Progenitor cell of endocrine pancreas (in vitro differentiated cells): ENCODE results near the gene KCNIP1. TPM values are rescaled to one million over a fixed set of nuclear protein-coding genes. Genes with fewer than 3 reads are reported as not detected.

ENCODE experiments used
- DNase-seq: peaks from one replicate; pipeline ENCODE4 v3.0.0; 2021; ENCODE audit warnings: low spot score; ENCODE audit not compliant: unreplicated experiment
- H3K27ac Mint-ChIP-seq: 2 replicates; pipeline ENCODE4 v1.8.0; 2021; ENCODE audit warnings: mild to moderate bottlenecking, moderate library complexity, mixed read lengths
- H3K27me3 Mint-ChIP-seq: 2 replicates; pipeline ENCODE4 v1.8.0; 2021; ENCODE audit warnings: mixed read lengths
- H3K36me3 Mint-ChIP-seq: 2 replicates; pipeline ENCODE4 v1.8.0; 2022; ENCODE audit warnings: mixed read lengths; ENCODE audit not compliant: insufficient read depth
- H3K4me1 Mint-ChIP-seq: 2 replicates; pipeline ENCODE4 v1.8.0; 2021; ENCODE audit warnings: low read depth, mixed read lengths
- H3K4me3 Mint-ChIP-seq: 2 replicates; pipeline ENCODE4 v1.8.0; 2021; ENCODE audit warnings: low read depth, mild to moderate bottlenecking, moderate library complexity, mixed read lengths
- H3K9me3 Mint-ChIP-seq: 2 replicates; pipeline ENCODE4 v1.8.0; 2021; ENCODE audit warnings: low read depth, mixed read lengths
- CTCF ChIP-seq: fragments of 200-600 bp; sonication (generic); IDR thresholded peaks from one replicate; pipeline ENCODE4 v1.5.0; 2021; ENCODE audit warnings: antibody characterized with exemption, mild to moderate bottlenecking; ENCODE audit not compliant: unreplicated experiment
- total RNA-seq: library from RNA; stranded (reverse); gene quantifications from 2 replicates; pipeline ENCODE4 v1.2.1, GENCODE V29; 2021

Gene KCNIP1
- total RNA-seq, 1 donor from 2014 or later = 18.2 TPM

DNA sequence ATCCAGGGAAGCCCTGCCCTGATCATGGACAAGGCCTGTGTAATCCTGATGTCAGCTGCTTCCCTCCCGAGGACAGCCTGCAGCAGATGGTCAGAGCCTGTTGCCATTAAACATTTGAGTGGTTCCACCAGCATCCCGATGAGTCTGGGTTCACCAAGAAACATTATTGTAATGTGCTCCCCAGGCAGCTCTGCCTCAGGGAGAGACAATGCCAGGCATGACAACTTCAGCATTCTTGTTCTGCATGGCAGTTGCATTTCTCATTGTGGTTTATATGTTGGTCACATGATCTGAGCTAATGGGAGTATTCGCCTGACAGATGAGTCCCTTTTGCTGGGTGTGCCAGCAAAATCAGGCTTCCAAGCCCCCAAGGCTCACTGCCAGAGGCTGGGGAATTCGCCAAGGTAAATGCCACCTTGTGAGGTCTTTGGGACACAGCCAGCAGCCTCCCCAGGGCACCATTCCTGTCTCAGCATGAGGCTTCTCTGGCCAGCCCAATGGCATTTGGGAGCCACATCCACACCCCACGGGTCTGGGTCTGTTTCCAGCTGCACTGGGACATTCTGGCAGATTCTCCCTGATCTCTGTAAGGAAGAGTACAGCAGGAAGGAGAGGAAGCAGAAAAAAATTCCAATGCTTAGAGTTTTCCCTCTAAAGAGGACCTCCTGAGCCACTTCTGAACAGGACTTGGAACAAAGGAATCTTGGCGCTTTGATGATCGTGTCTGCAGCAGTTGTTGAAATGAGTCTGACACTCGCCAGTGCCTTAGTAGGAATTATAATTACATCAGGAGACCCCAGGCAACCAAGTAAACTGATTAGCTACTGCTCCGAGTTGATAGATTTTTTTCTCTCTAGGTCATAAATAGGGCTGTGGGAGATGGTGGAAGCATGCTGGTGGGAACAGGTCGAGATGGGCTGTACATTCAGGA lies 18.7 kb downstream of the KCNIP1 start:
- Mint-ChIP-seq H3K27me3 (peaks cover 13% of the 10 kb centered on the region), H3K27ac (peak overlapping the region; percentile 3), H3K36me3 (peaks cover 2% of the 10 kb centered on the region), H3K4me1 (peaks cover 4% of the 10 kb centered on the region), H3K9me3 (no peaks in the 10 kb centered on the region), H3K4me3 (no peak overlapping the region)
- DNase-seq = no peak
- no peak for TF ChIP-seq CTCF

DNA sequence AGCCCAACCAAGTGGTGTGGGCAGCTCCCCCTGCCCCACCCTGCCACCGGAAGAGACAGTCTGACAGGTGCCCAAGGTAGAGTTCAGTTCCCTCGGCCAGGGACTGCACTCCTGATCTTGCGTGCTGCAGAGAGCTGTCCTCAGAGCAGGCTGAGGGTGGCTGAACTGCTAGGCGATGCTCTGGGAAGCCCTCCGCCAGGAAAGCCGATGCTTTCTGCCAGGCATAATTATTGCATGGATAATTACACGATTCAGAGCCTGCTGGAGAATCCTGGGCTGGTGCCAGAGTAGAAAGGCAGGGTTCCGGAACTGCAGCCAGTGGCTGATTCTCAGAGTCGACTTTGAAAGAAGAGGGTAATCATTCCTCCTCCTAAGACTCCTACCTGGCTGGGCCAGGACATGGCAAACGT lies 19.3 kb downstream of the KCNIP1 start:
- peaks cover 2% of the 10 kb centered on the region for H3K36me3 Mint-ChIP-seq
- no peak overlapping the region for H3K4me3 Mint-ChIP-seq
- TF ChIP-seq CTCF = no peak
- H3K4me1 Mint-ChIP-seq = peaks cover 9% of the 10 kb centered on the region
- H3K27me3 Mint-ChIP-seq = peaks cover 13% of the 10 kb centered on the region
- H3K27ac Mint-ChIP-seq = peak overlapping the region; percentile 3
- no peaks in the 10 kb centered on the region for H3K9me3 Mint-ChIP-seq
- DNase-seq = no peak

- TF ChIP-seq CTCF = no peak
- no peaks in the 10 kb centered on the region for H3K9me3 Mint-ChIP-seq
- H3K27me3 Mint-ChIP-seq = peaks cover 13% of the 10 kb centered on the region
- no peak for DNase-seq
- peaks cover 2% of the 10 kb centered on the region for H3K36me3 Mint-ChIP-seq
- peaks cover 11% of the 10 kb centered on the region for H3K4me1 Mint-ChIP-seq
- no peak overlapping the region for H3K27ac Mint-ChIP-seq
- no peak overlapping the region for H3K4me3 Mint-ChIP-seq
Measured at GRCh38 chr5:170523830-170524229, 20.0 kb downstream of the KCNIP1 start.

DNA sequence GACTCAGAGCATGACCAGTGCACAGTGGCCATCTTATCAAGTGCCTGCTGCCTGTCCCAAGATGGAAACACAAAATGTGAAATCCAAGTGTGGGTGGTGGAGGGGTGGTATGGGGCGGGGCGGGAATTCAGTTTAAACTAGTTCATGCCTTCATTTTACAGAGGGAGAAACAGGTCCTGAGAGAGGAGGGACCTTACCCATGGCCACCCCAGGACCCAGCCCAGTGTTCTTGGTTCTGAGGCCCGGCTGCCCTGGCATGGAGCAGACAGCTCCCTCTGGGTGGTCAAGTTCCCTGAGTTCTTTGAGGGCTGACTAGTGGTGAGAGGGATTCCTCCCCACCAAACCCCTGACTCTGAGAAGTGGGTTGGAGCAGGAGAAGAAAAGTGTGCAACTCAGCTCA lies 20.8 kb downstream of the KCNIP1 start:
- Mint-ChIP-seq H3K9me3 (no peaks in the 10 kb centered on the region), H3K36me3 (peaks cover 2% of the 10 kb centered on the region), H3K4me1 (peaks cover 11% of the 10 kb centered on the region), H3K27ac (no peak overlapping the region), H3K27me3 (peaks cover 10% of the 10 kb centered on the region), H3K4me3 (no peak overlapping the region)
- DNase-seq = no peak
- TF ChIP-seq CTCF = no peak

DNA sequence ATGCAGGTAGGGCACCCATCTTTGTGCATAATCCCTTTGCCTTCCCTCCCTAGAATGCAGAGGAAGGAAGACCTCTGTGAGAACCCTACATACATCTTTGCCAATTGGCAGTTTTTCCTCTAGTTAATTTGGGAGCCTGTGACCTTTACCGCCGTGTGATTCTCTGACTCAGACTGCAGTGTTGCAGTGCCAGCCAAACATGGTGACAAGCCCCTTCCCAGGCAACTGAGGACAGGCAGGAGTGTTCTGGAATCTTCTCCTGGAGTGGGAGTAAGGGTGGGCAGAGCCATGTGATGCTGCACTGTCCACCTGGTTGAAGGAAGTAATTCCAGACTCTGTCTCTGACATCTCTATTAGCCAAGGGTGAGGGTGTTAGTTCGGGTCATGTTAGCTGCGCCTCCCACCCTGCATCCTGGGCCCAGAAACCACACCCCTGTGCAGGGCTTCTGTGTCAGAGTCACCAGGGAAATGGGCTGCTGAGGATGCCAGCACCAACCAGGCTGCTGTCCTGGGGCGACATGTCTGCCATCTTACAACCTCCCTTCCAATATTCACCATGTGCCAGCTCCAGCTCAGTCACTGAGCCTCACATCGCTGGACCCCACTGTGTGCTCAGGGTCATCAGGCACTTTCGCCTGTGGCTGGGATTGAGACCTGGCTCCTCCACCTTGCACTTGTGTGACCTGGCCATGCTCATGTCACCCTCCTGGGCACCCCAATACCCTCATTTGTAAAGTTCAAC lies 21.8 kb downstream of the KCNIP1 start:
- no peak for TF ChIP-seq CTCF
- Mint-ChIP-seq H3K9me3 (no peaks in the 10 kb centered on the region), H3K4me1 (peaks cover 11% of the 10 kb centered on the region), H3K36me3 (peaks cover 2% of the 10 kb centered on the region), H3K27ac (no peak overlapping the region), H3K4me3 (no peak overlapping the region), H3K27me3 (peaks cover 7% of the 10 kb centered on the region)
- no peak for DNase-seq
